Aorta (tissue), 5 donors: Measurements from ENCODE around the gene KRT7. TPM values are rescaled to one million over a fixed set of nuclear protein-coding genes. Genes with fewer than 3 reads are reported as not detected.
"Not testable (repeated sequence)": the region's sequence is repeated elsewhere in the genome, so short reads cannot be mapped to it uniquely, and the experiment has no call there.

ENCODE experiments used
- ATAC-seq: fragments of 200-7000 bp; cut with Tn5 transposase; one replicate; pipeline ENCODE4 v1.9.1; 2022; ENCODE audit warnings: moderate library complexity; ENCODE audit not compliant: low FRiP score
- DNase-seq, 2 donors: peaks; one replicate each; pipeline ENCODE4 v3.0.0-alpha.2; 2020
- H3K27ac ChIP-seq, 2 donors: one replicate each; pipeline ENCODE4 v1.5.1; 2013; ENCODE audit warnings: low read length in 2 of 2, mild to moderate bottlenecking in 2 of 2, moderate library complexity in 2 of 2, control low read depth in 1 of 2, inconsistent platforms in 1 of 2, low read depth in 1 of 2
- H3K27me3 ChIP-seq, 2 donors: one replicate each; pipeline ENCODE4 v1.6.1; 2013; ENCODE audit warnings: control low read depth in 1 of 2, low read length in 1 of 2, mild to moderate bottlenecking in 1 of 2, moderate library complexity in 1 of 2; ENCODE audit not compliant: insufficient read depth in 2 of 2, control insufficient read depth in 1 of 2
- H3K36me3 ChIP-seq, 2 donors: one replicate each; pipeline ENCODE4 v1.6.1; 2013; ENCODE audit warnings: control low read depth in 1 of 2, low read length in 1 of 2, mild to moderate bottlenecking in 1 of 2; ENCODE audit not compliant: insufficient read depth in 2 of 2, control insufficient read depth in 1 of 2
- H3K4me1 ChIP-seq, 2 donors: one replicate each; pipeline ENCODE4 v1.6.1; 2013; ENCODE audit warnings: low read length in 2 of 2, control low read depth in 1 of 2, mild to moderate bottlenecking in 1 of 2, moderate library complexity in 1 of 2; ENCODE audit not compliant: insufficient read depth in 2 of 2, control insufficient read depth in 1 of 2
- H3K4me3 ChIP-seq, 2 donors: one replicate each; pipeline ENCODE4 v1.5.1; 2013; ENCODE audit warnings: low read length in 2 of 2, control low read depth in 1 of 2, mild to moderate bottlenecking in 1 of 2
- H3K9me3 ChIP-seq: one replicate; pipeline ENCODE4 v1.6.1; 2013; ENCODE audit warnings: mild to moderate bottlenecking, low read length; ENCODE audit not compliant: control insufficient read depth
- WGBS, 2 donors: extraction: QIAGEN DNeasy Blood & Tissue Kit; methylation state at CpG; one replicate each; pipeline ENCODE4 v1.1.7; 2013; 5-methylcytosine and 5-hydroxymethylcytosine counted together
- intact Hi-C, 2 donors: fragments of 100-400 bp; cut with DNase I; formaldehyde crosslinking; loops; one replicate each; pipeline versions ENCODE4 v1.14.2 to v1.15.0; 2022
- polyA plus RNA-seq, 2 donors: library from polyadenylated mRNA; stranded (reverse); fragments of 200-250 nt; gene quantifications; one replicate each; pipeline ENCODE4 v1.2.3, GENCODE V29; 2013
- total RNA-seq, 2 donors: library from RNA; stranded (reverse); fragmentation: NEBNext Ultra II Directional; extraction: Animal tissue kit (Norgen Biotek cat#: 25700); gene quantifications; one replicate each; pipeline ENCODE4 v1.2.1, GENCODE V29; 2021
- donor health status: healthy with polysubstance abuse.
- donor health status: Bipolar disorder and iron deficiency.
- donor health status: DM: no; HTN: no; CAD: no.
- donor health status: DM: no; HTN: no; CAD: no.
- donor health status: DM: yes; HTN: yes; CAD: no.

The KRT7 gene
- total and polyA plus RNA-seq, 4 donors = 8.7 to 110 (median 50.0) TPM

GRCh38 chr12:52254180-52254964 lies 21.3 kb downstream of the KRT7 start:
- WGBS, 2 donors = 91 to 95% methylated on average over 10 of the region's 10 CpGs
- no peak for ATAC-seq
- Histone ChIP-seq H3K4me3 (no peak overlapping the region), H3K4me1 (no peaks in the 10 kb centered on the region), H3K36me3 (no peaks in the 10 kb centered on the region), H3K27me3 (no peaks in the 10 kb centered on the region), H3K9me3 (no peaks in the 10 kb centered on the region), H3K27ac (no peak overlapping the region)
- intact Hi-C loops = no loop called here
- DNase-seq = peak in 1 of 2 donors; percentile 34

DNA sequence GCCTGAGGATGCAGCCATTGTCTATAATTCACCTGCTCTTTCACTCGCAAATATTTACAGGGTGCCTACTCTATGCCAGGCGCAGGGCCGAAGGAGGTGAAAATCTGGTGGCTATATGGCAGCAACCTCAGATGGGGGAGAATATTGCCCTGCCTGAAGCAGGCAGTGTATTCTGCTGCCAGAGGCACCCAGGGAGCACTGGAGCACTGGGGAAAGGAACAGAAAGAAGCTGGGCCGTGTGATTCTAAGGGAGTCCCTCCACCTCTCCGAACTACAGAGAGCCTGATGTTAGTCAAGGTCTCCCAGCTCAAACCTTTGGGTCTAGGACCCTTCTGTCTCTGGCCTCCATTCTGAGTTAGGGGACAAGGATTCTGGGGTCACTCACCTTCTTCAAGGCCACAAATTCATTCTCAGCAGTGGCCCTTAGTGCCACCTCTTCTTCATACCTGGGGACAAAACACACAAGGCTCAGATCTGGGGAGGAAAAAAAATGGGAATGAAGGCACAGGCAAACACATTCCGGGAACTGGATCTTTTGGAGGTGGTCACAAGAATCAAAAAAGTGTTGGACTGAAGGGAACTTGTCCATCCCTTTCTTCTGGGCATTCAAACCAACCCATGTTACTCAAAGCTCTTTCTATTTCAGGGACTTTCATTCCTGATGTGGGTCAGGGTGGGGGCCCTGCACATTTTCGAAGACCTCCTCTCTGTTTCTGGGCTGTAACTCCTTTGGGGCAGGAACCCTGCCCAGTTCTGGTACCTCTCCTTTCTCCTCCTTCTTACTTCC lies 22.1 kb downstream of the KRT7 start:
- Histone ChIP-seq H3K9me3 (no peaks in the 10 kb centered on the region), H3K27me3 (no peaks in the 10 kb centered on the region), H3K4me1 (no peaks in the 10 kb centered on the region), H3K4me3 (no peak overlapping the region), H3K27ac (no peak overlapping the region), H3K36me3 (no peaks in the 10 kb centered on the region)
- ATAC-seq (no peak), DNase-seq (peak in 1 of 2 donors; percentile 23)
- WGBS, 2 donors = 82% methylated on average over 7 of the region's 7 CpGs
- intact Hi-C loops = no loop called here

- H3K36me3 ChIP-seq = no peaks in the 10 kb centered on the region
- no peaks in the 10 kb centered on the region for H3K4me1 ChIP-seq
- no peak for ATAC-seq
- H3K27me3 ChIP-seq = no peaks in the 10 kb centered on the region
- intact Hi-C loops = no loop called here
- H3K27ac ChIP-seq = no peak overlapping the region
- WGBS, 2 donors = 94 to 96% methylated on average over 9 of the region's 9 CpGs
- H3K4me3 ChIP-seq = no peak overlapping the region
- peak in 1 of 2 donors; percentile 44 for DNase-seq
- no peaks in the 10 kb centered on the region for H3K9me3 ChIP-seq
Measured at GRCh38 chr12:52255926-52256583, 23.0 kb downstream of the KRT7 start.

GRCh38 chr12:52256584-52256935 lies 23.5 kb downstream of the KRT7 start:
- no peaks in the 10 kb centered on the region for H3K4me1 ChIP-seq
- no peaks in the 10 kb centered on the region for H3K9me3 ChIP-seq
- H3K27me3 ChIP-seq = no peaks in the 10 kb centered on the region
- H3K36me3 ChIP-seq = no peaks in the 10 kb centered on the region
- no peak overlapping the region for H3K4me3 ChIP-seq
- peak in 1 of 2 donors; percentile 13 for DNase-seq
- ATAC-seq = no peak
- WGBS, 2 donors = 50 to 75% methylated on average over 2 of the region's 2 CpGs
- H3K27ac ChIP-seq = no peak overlapping the region
- intact Hi-C loops = no loop called here

DNA sequence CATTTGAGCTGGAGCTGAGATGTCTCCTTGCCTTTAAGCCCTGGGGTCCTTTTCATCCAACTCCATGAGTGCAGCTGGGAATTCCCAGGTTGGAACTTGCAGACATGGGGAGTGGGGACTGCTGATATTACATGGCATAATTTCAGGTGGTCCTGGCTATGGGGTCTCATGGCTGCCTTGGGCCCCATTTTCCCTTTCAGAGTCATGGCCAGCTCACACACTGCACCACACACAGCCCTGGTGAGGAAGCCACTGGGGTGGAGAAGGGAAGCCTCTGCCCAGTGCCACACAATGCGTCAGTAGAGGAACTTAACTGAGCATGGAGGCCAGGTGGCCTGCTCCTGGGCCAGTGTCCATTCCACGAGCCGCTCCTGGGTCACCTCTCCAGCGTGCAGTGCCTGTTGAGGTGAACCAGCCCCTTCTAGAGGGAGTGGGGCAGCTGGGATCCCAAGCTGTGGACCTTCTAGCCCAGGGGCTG lies 24.1 kb downstream of the KRT7 start:
- peak in 1 of 2 donors; percentile 53 for DNase-seq
- WGBS, 2 donors = 96 to 100% methylated on average over 4 of the region's 4 CpGs
- no peaks in the 10 kb centered on the region for H3K27me3 ChIP-seq

DNA sequence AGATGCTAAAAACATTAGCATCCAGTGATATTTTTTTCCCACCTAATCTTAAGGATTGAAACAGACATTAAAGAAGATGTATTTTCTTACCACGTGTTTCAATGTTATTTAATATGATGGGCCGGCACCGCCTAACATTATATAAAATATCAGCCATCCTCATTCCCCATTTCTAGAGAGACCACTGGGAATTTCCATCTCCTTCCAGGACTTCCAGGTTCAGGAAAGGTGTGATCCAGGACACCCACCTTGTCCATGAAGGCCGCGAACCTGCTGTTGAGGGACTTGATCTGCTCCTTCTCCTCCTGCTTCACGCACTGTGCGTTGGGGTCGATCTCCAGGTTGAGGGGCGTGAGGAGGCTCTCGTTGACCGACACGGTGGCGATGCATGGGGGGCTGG lies 24.9 kb downstream of the KRT7 start:
- DNase-seq, H3K27ac ChIP-seq, H3K4me1 ChIP-seq, intact Hi-C loops, H3K27me3 ChIP-seq, H3K9me3 ChIP-seq, ATAC-seq, H3K36me3 ChIP-seq, H3K4me3 ChIP-seq: not testable (repeated sequence)
- 50 to 59% methylated on average over 12 to 13 of the region's 13 CpGs for WGBS, 2 donors

More for the DNA sequence above, 24.1 kb downstream of the KRT7 start:
- Histone ChIP-seq H3K9me3 (no peaks in the 10 kb centered on the region), H3K4me1 (no peaks in the 10 kb centered on the region), H3K36me3 (no peaks in the 10 kb centered on the region), H3K27ac (no peak overlapping the region), H3K4me3 (no peak overlapping the region)
- no peak for ATAC-seq
- intact Hi-C loops = no loop called here

DNA sequence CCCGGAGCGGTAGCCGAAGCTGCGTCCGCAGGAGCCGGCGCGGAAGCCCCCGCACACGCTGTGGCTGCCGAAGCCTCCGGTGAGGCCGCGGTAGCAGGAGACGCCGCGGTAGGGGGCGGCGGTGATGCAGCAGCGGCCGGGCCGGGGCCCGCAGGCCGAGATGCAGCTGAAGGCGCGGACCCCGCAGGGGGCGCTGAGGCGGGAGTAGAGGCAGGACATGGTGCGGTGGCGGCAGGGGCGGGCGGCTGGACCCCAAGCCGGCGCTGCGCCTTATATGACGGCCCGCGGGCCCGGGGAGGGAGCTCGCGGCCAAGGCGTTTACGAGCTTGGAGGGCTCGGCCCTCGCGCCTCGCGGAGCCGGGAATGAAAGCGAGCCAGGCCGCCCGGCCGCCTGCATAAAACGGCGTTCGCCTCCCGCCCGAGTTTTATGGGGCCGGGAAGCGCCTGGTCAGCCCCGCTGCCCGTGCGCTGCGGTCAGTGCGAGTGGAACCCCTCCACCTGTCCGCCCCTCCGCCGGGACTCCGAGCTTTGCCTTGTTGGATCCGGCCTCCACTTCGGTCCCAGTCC lies 25.4 kb downstream of the KRT7 start:
- WGBS, 2 donors = 3 to 6% methylated on average over 37 to 72 of the region's 72 CpGs
- peak; percentile 13 for ATAC-seq
- intact Hi-C loops = no loop called here
- Histone ChIP-seq H3K9me3 (no peaks in the 10 kb centered on the region), H3K27me3 (no peaks in the 10 kb centered on the region), H3K4me1 (no peaks in the 10 kb centered on the region), H3K36me3 (no peaks in the 10 kb centered on the region), H3K27ac (no peak overlapping the region), H3K4me3 (no peak overlapping the region)
- peak in 1 of 2 donors; percentile 84 for DNase-seq

DNA sequence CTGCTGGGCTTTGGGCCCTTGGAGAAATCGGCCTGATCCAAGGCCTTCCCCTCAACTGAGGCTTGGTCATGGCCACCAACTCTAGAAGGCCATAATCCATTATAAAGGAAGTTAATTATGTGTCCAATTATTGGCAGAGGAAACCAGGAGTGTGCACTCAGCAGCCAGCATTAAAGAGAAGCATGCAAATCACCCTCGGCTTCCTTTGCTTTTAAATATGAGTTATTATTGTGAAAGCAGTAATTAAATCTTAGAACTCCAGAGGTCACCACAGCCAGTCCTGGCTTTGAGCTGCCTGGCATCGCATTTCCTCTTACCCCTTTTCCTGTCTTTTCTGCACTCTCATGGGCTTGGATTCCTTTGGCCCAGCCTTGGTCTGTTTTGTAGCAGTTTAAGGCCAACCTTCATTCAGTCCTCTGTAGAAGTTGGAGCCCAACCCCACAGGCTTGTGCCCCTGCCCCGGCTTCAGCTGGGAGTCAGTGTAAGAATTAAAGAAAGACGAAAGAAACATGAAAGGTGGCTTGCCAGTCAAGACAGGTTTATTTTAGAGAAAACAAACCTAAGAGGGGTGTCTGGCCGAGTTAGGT lies 26.7 kb downstream of the KRT7 start:
- H3K27ac ChIP-seq = no peak overlapping the region
- no peaks in the 10 kb centered on the region for H3K36me3 ChIP-seq
- intact Hi-C loops = no loop called here
- WGBS, 2 donors = 78 to 83% methylated on average over 6 of the region's 6 CpGs
- no peak overlapping the region for H3K4me3 ChIP-seq
- H3K27me3 ChIP-seq = no peaks in the 10 kb centered on the region
- H3K9me3 ChIP-seq = no peaks in the 10 kb centered on the region
- peak in 1 of 2 donors; percentile 45 for DNase-seq
- no peak for ATAC-seq
- H3K4me1 ChIP-seq = no peaks in the 10 kb centered on the region
